Upper lobe of left lung (tissue), 6 donors: ENCODE results near the gene ACTL6A. TPM values are rescaled to one million over a fixed set of nuclear protein-coding genes. Genes with fewer than 3 reads are reported as not detected.
A peak's percentile ranks its signal among the peaks of the same experiment; 100 is the strongest.

Source experiments
- ATAC-seq, 2 donors: fragments of 200-7000 bp; cut with Tn5 transposase; one replicate each; pipeline ENCODE4 v1.9.1; 2022; ENCODE audit warnings: mild to moderate bottlenecking in 2 of 2, moderate library complexity in 2 of 2; ENCODE audit not compliant: low FRiP score in 2 of 2
- DNase-seq, 2 donors: peaks; one replicate each; pipeline ENCODE4 v3.0.0-alpha.2; 2019 to 2020
- H3K27ac ChIP-seq, 4 donors: fragments of 200-600 bp; sonication (generic); one replicate each; pipeline ENCODE4 v1.5.1; 2016 to 2019
- H3K27me3 ChIP-seq, 4 donors: fragments of 200-600 bp; sonication (generic); one replicate each; pipeline ENCODE4 v1.5.1; 2017 to 2019
- H3K36me3 ChIP-seq, 4 donors: fragments of 200-600 bp; sonication (generic); one replicate each; pipeline ENCODE4 v1.5.1; 2016 to 2019
- H3K4me1 ChIP-seq, 4 donors: fragments of 200-600 bp; sonication (generic); one replicate each; pipeline ENCODE4 v1.5.1; 2018 to 2019
- H3K4me3 ChIP-seq, 4 donors: fragments of 200-600 bp; sonication (generic); one replicate each; pipeline ENCODE4 v1.5.1; 2017 to 2019; ENCODE audit warnings: mild to moderate bottlenecking in 2 of 4, moderate library complexity in 1 of 4
- H3K9me3 ChIP-seq, 4 donors: fragments of 200-600 bp; sonication (generic); one replicate each; pipeline ENCODE4 v1.5.1; 2018 to 2019
- CTCF ChIP-seq, 6 experiments: fragments of 450-650 bp in 4 of 6; fragments of 200-600 bp in 2 of 6; sonication (generic) in 2 of 6; IDR thresholded peaks; one replicate each; pipeline ENCODE4 v1.5.1; 2016 to 2019; ENCODE audit warnings: antibody characterized with exemption in 6 of 6
- EP300 ChIP-seq, 4 donors: sonication (generic); formaldehyde crosslinking; IDR thresholded peaks; one replicate each; pipeline ENCODE4 v1.5.1; 2017; ENCODE audit warnings: antibody characterized with exemption in 4 of 4, control low read depth in 2 of 4
- POLR2A ChIP-seq, 4 donors: fragments of 450-650 bp; IDR thresholded peaks; one replicate each; pipeline ENCODE4 v1.5.1; 2016 to 2017; ENCODE audit warnings: antibody characterized with exemption in 4 of 4, mild to moderate bottlenecking in 2 of 4
- POLR2AphosphoS5 ChIP-seq, 2 donors: sonication (generic); formaldehyde crosslinking; IDR thresholded peaks; one replicate each; pipeline ENCODE4 v1.5.1; 2017; ENCODE audit warnings: antibody characterized with exemption in 2 of 2
- WGBS, 2 donors: methylation state at CpG; one replicate each; pipeline ENCODE4 v1.1.5; 2017 to 2018; 5-methylcytosine and 5-hydroxymethylcytosine counted together
- total RNA-seq, 6 donors: library from RNA; depleted of rRNA in 4 of 6; stranded (reverse); fragments of >200 nt in 4 of 6; gene quantifications; one replicate each; pipeline versions ENCODE4 v1.1.0 to v1.2.1, GENCODE V29; 2016 to 2021
- donor health status: DM: no; HTN: no; CAD: no; lungs with moderate emphysema.
- donor health status: DM: no; HTN: yes; CAD: no; lungs with severe emphysema.

The ACTL6A gene
- total RNA-seq, 6 donors from 2014 or later: 17.2 to 47.3 (median 30.7) TPM

GRCh38 chr3:179603321-179603720, 40.6 kb downstream of the ACTL6A start:
- no peaks in the 10 kb centered on the region for H3K9me3 ChIP-seq
- 64 to 72% methylated on average over 4 of the region's 4 CpGs for WGBS, 2 donors
- no peak for DNase-seq
- H3K4me3 ChIP-seq: peak overlapping the region in 1 of 4 donors; percentile 86
- TF ChIP-seq POLR2A (IDR thresholded peaks at IDR 0.05): no peak
- no peak for TF ChIP-seq EP300 (IDR thresholded peaks at IDR 0.05)
- TF ChIP-seq POLR2AphosphoS5 (IDR thresholded peaks at IDR 0.05): no peak
- TF ChIP-seq CTCF (IDR thresholded peaks at IDR 0.05): no peak
- peaks cover 21 to 33% (median 29%) of the 10 kb centered on the region in 4 donors for H3K4me1 ChIP-seq
- no peaks in the 10 kb centered on the region for H3K27me3 ChIP-seq
- no peak overlapping the region for H3K27ac ChIP-seq
- peaks cover 12 to 45% (median 32%) of the 10 kb centered on the region in 4 donors for H3K36me3 ChIP-seq
- ATAC-seq: no peak

GRCh38 chr3:179603831-179604230, 41.1 kb downstream of the ACTL6A start:
- Histone ChIP-seq H3K9me3 (no peaks in the 10 kb centered on the region), H3K4me1 (peaks cover 21 to 33% (median 29%) of the 10 kb centered on the region in 4 donors), H3K4me3 (peak overlapping the region; percentile 62 to 86 (median 74)), H3K27me3 (no peaks in the 10 kb centered on the region), H3K27ac (peak overlapping the region; percentile 87 to 95 (median 93)), H3K36me3 (peaks cover 12 to 40% (median 27%) of the 10 kb centered on the region in 4 donors)
- no peak for DNase-seq
- WGBS, 2 donors: 1 to 2% methylated on average over 3 of the region's 3 CpGs
- ATAC-seq: no peak
- TF ChIP-seq POLR2AphosphoS5 (IDR thresholded peaks at IDR 0.05) (no peak), CTCF (IDR thresholded peaks at IDR 0.05) (no peak), EP300 (IDR thresholded peaks at IDR 0.05) (no peak), POLR2A (IDR thresholded peaks at IDR 0.05) (no peak)

DNA sequence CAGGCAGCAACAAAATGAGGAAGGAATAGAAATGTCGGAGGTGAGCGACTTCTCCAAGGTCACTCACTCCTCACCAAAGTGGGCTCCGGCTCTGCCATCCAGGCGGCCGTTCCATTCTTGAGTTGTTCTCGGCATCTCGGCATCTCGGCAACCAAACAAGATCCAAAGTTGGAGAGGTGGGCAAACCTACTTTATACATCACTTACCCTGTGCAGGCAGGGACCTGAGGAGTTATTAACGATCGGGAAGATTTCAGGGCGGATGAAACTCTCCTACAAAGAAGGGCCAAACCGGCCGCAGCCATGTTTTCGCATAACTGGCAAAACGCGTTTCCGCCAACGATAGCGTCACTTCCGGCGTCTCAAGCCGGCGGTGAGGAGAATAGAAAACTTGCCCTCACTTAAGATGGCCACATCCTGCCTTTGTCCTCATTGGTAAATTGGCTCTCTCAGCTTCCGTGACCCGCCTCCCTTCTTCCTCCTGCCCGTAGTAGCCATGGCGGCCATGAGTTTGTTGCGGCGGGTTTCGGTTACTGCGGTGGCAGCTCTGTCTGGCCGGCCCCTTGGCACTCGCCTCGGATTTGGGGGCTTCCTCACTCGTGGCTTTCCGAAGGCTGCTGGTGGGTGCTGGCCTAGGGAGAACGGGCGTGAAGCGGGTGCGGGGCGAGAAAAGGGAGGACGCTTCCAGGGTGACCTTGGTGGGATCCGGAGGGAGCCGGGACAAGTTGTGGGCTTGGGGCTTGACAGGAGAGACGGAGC, 41.8 kb downstream of the ACTL6A start, which contains the start of the genes MRPL47 and NDUFB5:
TSS of gene MRPL47 (minus strand) at position 318 of the 758 bp plus-strand sequence. CDS start at position 304, 14 bp downstream.
TSS of gene NDUFB5 (plus strand) at position 474 of the 758 bp plus-strand sequence. CDS start at position 496, 22 bp downstream.
- Histone ChIP-seq H3K27ac (peak within 1 kb of the TSS; percentile 87 to 95 (median 93)), H3K27me3 (no peaks in the 10 kb centered on the region), H3K36me3 (peaks cover 9 to 33% (median 21%) of the 10 kb centered on the region in 4 donors), H3K4me1 (peaks cover 21 to 33% (median 29%) of the 10 kb centered on the region in 4 donors), H3K9me3 (no peaks in the 10 kb centered on the region), H3K4me3 (peak within 1 kb of the TSS; percentile 73 to 88 (median 80))
- TF ChIP-seq POLR2AphosphoS5 (IDR thresholded peaks at IDR 0.05): peak; percentile 87 to 95
- no peak for TF ChIP-seq CTCF (IDR thresholded peaks at IDR 0.05)
- peak in 1 of 4 donors; percentile 4 for TF ChIP-seq EP300 (IDR thresholded peaks at IDR 0.05)
- TF ChIP-seq POLR2A (IDR thresholded peaks at IDR 0.05): peak in 3 of 4 donors; percentile 53 to 88 (median 74)
- DNase-seq (peak; percentile 86 to 95), ATAC-seq (peak; percentile 99 to 100)
- WGBS, 2 donors: 1% methylated on average over 41 to 45 of the region's 45 CpGs

- DNase-seq (no peak), ATAC-seq (no peak)
- Histone ChIP-seq H3K27me3 (no peaks in the 10 kb centered on the region), H3K4me3 (no peak overlapping the region), H3K36me3 (peaks cover 0 to 21% (median 6%) of the 10 kb centered on the region in 4 donors), H3K9me3 (no peaks in the 10 kb centered on the region), H3K4me1 (peaks cover 21 to 33% (median 29%) of the 10 kb centered on the region in 4 donors), H3K27ac (no peak overlapping the region)
- WGBS, 2 donors: 93 to 95% methylated on average over 4 of the region's 4 CpGs
- no peak for TF ChIP-seq POLR2AphosphoS5 (IDR thresholded peaks at IDR 0.05)
- TF ChIP-seq POLR2A (IDR thresholded peaks at IDR 0.05): no peak
- TF ChIP-seq EP300 (IDR thresholded peaks at IDR 0.05): no peak
- no peak for TF ChIP-seq CTCF (IDR thresholded peaks at IDR 0.05)
Measured at GRCh38 chr3:179606534-179607085, 43.9 kb downstream of the ACTL6A start.
